GM12878 (cell line): ENCODE data around the gene ARL4D. TPM values are rescaled to one million over a fixed set of nuclear protein-coding genes. Genes with fewer than 3 reads are reported as not detected.

Source experiments
- ATAC-seq: fragments of 200-7000 bp; cut with Tn5 transposase; 3 replicates; pipeline ENCODE4 v1.9.1; 2020; ENCODE audit warnings: mild to moderate bottlenecking, moderate library complexity
- BruUV-seq: library from RNA; stranded (reverse); fragments of 400-500 nt; replicated peaks from 2 replicates; lab custom pipeline; 2021; lab: Mats Ljungman, UMichigan
- CTCF ChIA-PET: fragments of 300-600 bp; sonication (Branson Sonifier 250); formaldehyde crosslinking; extraction: SDS; loops from one replicate; lab custom pipeline; 2021; ENCODE audit warnings: inconsistent platforms; lab: Yijun Ruan, JAX
- POLR2A ChIA-PET: fragments of 350-600 bp; formaldehyde crosslinking; extraction: SDS; loops from one replicate; lab custom pipeline; 2021; ENCODE audit warnings: inconsistent platforms; lab: Charles Lee
- RAD21 ChIA-PET: fragments of 300-600 bp; sonication (Branson Sonifier 250); formaldehyde crosslinking; loops from one replicate; lab custom pipeline; 2023; ENCODE audit warnings: antibody characterized with exemption; ENCODE audit not compliant: unreplicated experiment; lab: Charles Lee
- SMC1A ChIA-PET: fragments of 300-600 bp; sonication (Branson Sonifier 250); formaldehyde crosslinking; loops from one replicate; lab custom pipeline; 2023; ENCODE audit not compliant: unreplicated experiment, uncharacterized antibody; lab: Charles Lee
- DNase-seq: peaks from one replicate; pipeline ENCODE4 v3.0.0-alpha.2; 2011; ENCODE audit warnings: low read depth, low spot score
- FAIRE-seq: peaks from 3 replicates; lab custom pipeline; 2011; peaks lifted over from hg19 to GRCh38; lab: Jason Lieb, UNC
- H2AFZ ChIP-seq: 2 replicates; pipeline ENCODE4 v1.6.0; 2011; ENCODE audit warnings: low read depth, low read length, control low read depth; ENCODE audit not compliant: control insufficient read depth
- H3K27ac ChIP-seq: 2 replicates; pipeline ENCODE4 v1.5.1; 2011; ENCODE audit warnings: control low read depth; ENCODE audit not compliant: control insufficient read depth, insufficient read depth
- H3K27me3 ChIP-seq, 2 experiments: replicated peaks in 1 of 2; 2 replicates each; pipeline versions ENCODE4 v1.6.0 to v1.6.1; 2011; ENCODE audit warnings: low read length in 1 of 2; ENCODE audit not compliant: control insufficient read depth in 2 of 2, insufficient read depth in 2 of 2
- H3K36me3 ChIP-seq, 2 experiments: 2 replicates each; pipeline ENCODE4 v1.5.1; 2011; ENCODE audit warnings: low read length in 1 of 2; ENCODE audit not compliant: control insufficient read depth in 2 of 2, insufficient read depth in 2 of 2
- H3K4me1 ChIP-seq: 2 replicates; pipeline ENCODE4 v1.6.1; 2011; ENCODE audit warnings: mild to moderate bottlenecking, low read length, moderate library complexity, mixed read lengths; ENCODE audit not compliant: control insufficient read depth, insufficient read depth
- H3K4me2 ChIP-seq: 2 replicates; pipeline ENCODE4 v1.6.0; 2011; ENCODE audit warnings: control low read depth; ENCODE audit not compliant: control insufficient read depth, insufficient read depth
- H3K4me3 ChIP-seq: fragments of 200-600 bp; sonication (generic); 2 replicates; pipeline ENCODE4 v1.5.1; 2016
- H3K79me2 ChIP-seq: 2 replicates; pipeline ENCODE4 v1.6.0; 2011; ENCODE audit warnings: low read length; ENCODE audit not compliant: control insufficient read depth, insufficient read depth
- H3K9ac ChIP-seq: 2 replicates; pipeline ENCODE4 v1.8.0; 2011; ENCODE audit warnings: low read length, control low read depth, mixed read lengths; ENCODE audit not compliant: control insufficient read depth, insufficient read depth
- H3K9me3 ChIP-seq: replicated peaks from 3 replicates; pipeline ENCODE4 v1.5.1; 2011; ENCODE audit warnings: mild to moderate bottlenecking, low read length; ENCODE audit not compliant: control insufficient read depth, insufficient read depth
- H4K20me1 ChIP-seq: 2 replicates; pipeline ENCODE4 v1.6.0; 2011; ENCODE audit not compliant: control insufficient read depth, insufficient read depth
- GABPA ChIP-seq: IDR thresholded peaks from 2 replicates; pipeline ENCODE4 v1.6.1; 2014; ENCODE audit warnings: antibody characterized with exemption, low read depth, mild to moderate bottlenecking, inconsistent platforms
- NR2C1 ChIP-seq: fragments of 450-650 bp; IDR thresholded peaks from 2 replicates; pipeline ENCODE4 v1.6.1; 2017; ENCODE audit warnings: antibody characterized with exemption, mild to moderate bottlenecking, moderate library complexity
- WGBS: methylation state at CpG from one replicate; pipeline ENCODE4 v1.1.6; 2016; ENCODE audit warnings: low lambda C conversion rate; ENCODE audit not compliant: insufficient replicate concordance, insufficient coverage; ENCODE audit errors: missing lambda C conversion rate; 5-methylcytosine and 5-hydroxymethylcytosine counted together
- in situ Hi-C: fragments of 300-500 bp; cut with MboI; formaldehyde crosslinking; loops from 9 replicates; pipeline ENCODE4 v1.14.3; 2018; ENCODE audit warnings: mixed read lengths
- intact Hi-C: fragments of 100-400 bp; cut with micrococcal nuclease; formaldehyde crosslinking; loops from one replicate; pipeline ENCODE4 v1.14.2; 2022; ENCODE audit not compliant: unreplicated experiment
- polyA plus RNA-seq, 11 experiments: library from polyadenylated mRNA; depleted of rRNA in 4 of 11; unstranded in 6 of 11; stranded (reverse) in 5 of 11; fragments of >200 nt; fragmentation: Nextera tagmentation in 4 of 11; fragmentation: Illumina TruSeq in 1 of 11; extraction: Ambion mirVana in 4 of 11; extraction: Trizol in 1 of 11; gene quantifications; 1 replicate in 1 of 11; 2 replicates in 10 of 11; pipeline versions ENCODE4 v1.2.1 to v1.2.3, GENCODE V29; 2011 to 2016; ENCODE audit warnings: inconsistent platforms in 2 of 11, missing spikeins in 2 of 11, low read depth in 1 of 11
- total RNA-seq, 4 experiments: library from RNA; depleted of rRNA in 3 of 4; stranded (reverse); fragments of >200 nt in 3 of 4; fragmentation: Illumina TruSeq in 1 of 4; extraction: Trizol in 1 of 4; gene quantifications; 2 replicates each; pipeline versions ENCODE4 v1.2.1 to v1.2.3, GENCODE V29; 2013 to 2021
- TF ChIP-seq, protein P1 (sequence below): fragments of 450-650 bp; IDR thresholded peaks from 2 replicates; pipeline ENCODE4 v1.6.1; 2017; ENCODE audit warnings: low read depth, mild to moderate bottlenecking, moderate library complexity

The ARL4D gene
- total and polyA plus RNA-seq, 10 of the 15 experiments (the other 5 are each of a cell fraction or from before 2014, with no cell fraction given), result 0.10 to 1.5 (median 0.75) TPM

DNA sequence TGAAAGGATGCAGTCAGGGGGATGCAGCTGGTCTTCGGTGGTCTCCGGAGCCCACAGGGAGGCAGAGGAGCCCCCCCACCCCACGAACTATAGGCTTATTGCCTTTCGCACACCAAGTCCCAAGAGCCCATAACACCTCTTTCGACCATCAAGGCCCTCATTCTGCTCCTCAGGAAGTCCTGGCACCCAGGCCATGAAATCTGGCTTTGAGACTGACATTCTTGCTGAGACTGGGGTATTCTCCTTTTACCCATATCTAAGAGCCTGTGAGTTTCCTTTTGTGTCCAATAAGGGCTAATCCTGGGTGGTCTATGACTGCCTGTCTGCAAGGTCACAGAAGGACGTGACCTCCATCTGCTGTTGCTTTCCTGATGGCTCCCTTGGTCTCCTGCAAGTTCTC is 6.4 kb upstream of the ARL4D start:
- Histone ChIP-seq H3K9me3 (no peaks in the 10 kb centered on the region), H3K27ac (no peak overlapping the region), H3K4me3 (no peak overlapping the region), H3K9ac (no peak overlapping the region), H3K27me3 (no peaks in the 10 kb centered on the region), H3K4me2 (no peak overlapping the region), H3K79me2 (peaks cover 2% of the 10 kb centered on the region; the same call in 1 of the 2 replicates), H4K20me1 (no peaks in the 10 kb centered on the region), H3K4me1 (peaks cover 4% of the 10 kb centered on the region), H2AFZ (no peak overlapping the region; the same call in 1 of the 2 replicates), H3K36me3 (no peaks in the 10 kb centered on the region)
- TF ChIP-seq NR2C1 (no peak), GABPA (no peak)
- TF ChIP-seq, protein P1, sequence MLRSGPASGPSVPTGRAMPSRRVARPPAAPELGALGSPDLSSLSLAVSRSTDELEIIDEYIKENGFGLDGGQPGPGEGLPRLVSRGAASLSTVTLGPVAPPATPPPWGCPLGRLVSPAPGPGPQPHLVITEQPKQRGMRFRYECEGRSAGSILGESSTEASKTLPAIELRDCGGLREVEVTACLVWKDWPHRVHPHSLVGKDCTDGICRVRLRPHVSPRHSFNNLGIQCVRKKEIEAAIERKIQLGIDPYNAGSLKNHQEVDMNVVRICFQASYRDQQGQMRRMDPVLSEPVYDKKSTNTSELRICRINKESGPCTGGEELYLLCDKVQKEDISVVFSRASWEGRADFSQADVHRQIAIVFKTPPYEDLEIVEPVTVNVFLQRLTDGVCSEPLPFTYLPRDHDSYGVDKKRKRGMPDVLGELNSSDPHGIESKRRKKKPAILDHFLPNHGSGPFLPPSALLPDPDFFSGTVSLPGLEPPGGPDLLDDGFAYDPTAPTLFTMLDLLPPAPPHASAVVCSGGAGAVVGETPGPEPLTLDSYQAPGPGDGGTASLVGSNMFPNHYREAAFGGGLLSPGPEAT, result no peak
- POLR2A ChIA-PET, result interaction anchor here (2.1 kb wide), 1 partner anchor 93 kb away, joined by 10 read pairs; the partner anchor contains the start of gene DHX8
- ATAC-seq (no peak), DNase-seq (no peak), FAIRE-seq (no peak)
- in situ Hi-C loops, result no loop called here
- no TSS peak for BruUV-seq
- RAD21 ChIA-PET, result interaction anchor here (0.9 to 5.7 kb wide), 5 partner anchors 7 to 278 kb away, joined by 3 to 79 read pairs (median 6); partner anchors contain the start of gene DHX8
- WGBS, result 35% methylated on average over 6 of the region's 6 CpGs
- intact Hi-C loops, result loop anchor here (5.0 kb wide), 1 partner anchor 370 kb away; no protein-coding TSS in a partner anchor
- CTCF ChIA-PET, result interaction anchor here (0.8 to 10.2 kb wide), 11 partner anchors 12 to 182 kb away, joined by 3 to 248 read pairs (median 6); partner anchors contain the start of gene DHX8
- SMC1A ChIA-PET, result interaction anchor here (0.9 to 8.5 kb wide), 4 partner anchors 9 to 92 kb away, joined by 3 to 117 read pairs (median 12); partner anchors contain the start of gene DHX8
